Panc1 (cell line): ENCODE data around the gene EZH2. TPM values are rescaled to one million over a fixed set of nuclear protein-coding genes. Genes with fewer than 3 reads are reported as not detected.

Experiments
- ATAC-seq: fragments of 200-7000 bp; cut with Tn5 transposase; 2 replicates; pipeline ENCODE4 v1.9.1; 2020; ENCODE audit warnings: mild to moderate bottlenecking, moderate library complexity
- BruUV-seq: library from RNA; stranded (reverse); fragments of 400-500 nt; replicated peaks from 2 replicates; lab custom pipeline; 2021; lab: Mats Ljungman, UMichigan
- CTCF ChIA-PET: fragments of 300-600 bp; sonication (Branson Sonifier 250); formaldehyde crosslinking; loops from one replicate; lab custom pipeline; 2022; ENCODE audit warnings: antibody characterized with exemption; lab: Charles Lee
- POLR2A ChIA-PET: fragments of 300-600 bp; sonication (Branson Sonifier 250); formaldehyde crosslinking; loops from one replicate; lab custom pipeline; 2022; ENCODE audit warnings: antibody characterized with exemption; lab: Charles Lee
- DNase-seq: peaks from one replicate; pipeline ENCODE4 v3.0.0-alpha.2; 2010; ENCODE audit warnings: low read depth, low spot score
- H3K27ac ChIP-seq: 2 replicates; pipeline ENCODE4 v1.5.1; 2011; ENCODE audit warnings: mild to moderate bottlenecking, low read length, inconsistent platforms
- H3K27me3 ChIP-seq: fragments of 200-500 bp; sonication (Bioruptor generic); 2 replicates; pipeline ENCODE4 v1.6.0; 2014; ENCODE audit warnings: low read length, inconsistent platforms; ENCODE audit not compliant: control insufficient read depth, insufficient read depth
- H3K36me3 ChIP-seq: fragments of 200-500 bp; sonication (Bioruptor generic); 2 replicates; pipeline ENCODE4 v1.5.1; 2014; ENCODE audit warnings: inconsistent platforms, mild to moderate bottlenecking, low read length, moderate library complexity; ENCODE audit not compliant: control insufficient read depth, insufficient read depth
- H3K4me1 ChIP-seq: 2 replicates; pipeline ENCODE4 v1.5.1; 2011; ENCODE audit warnings: inconsistent platforms, mild to moderate bottlenecking, low read length, moderate library complexity; ENCODE audit not compliant: control insufficient read depth, insufficient read depth
- H3K4me3 ChIP-seq, 2 experiments: 2 replicates each; pipeline ENCODE4 v1.5.1; 2011 to 2012; ENCODE audit warnings: low read depth in 2 of 2, low read length in 2 of 2, mild to moderate bottlenecking in 2 of 2, inconsistent platforms in 1 of 2, moderate library complexity in 1 of 2
- H3K9me3 ChIP-seq: fragments of 200-500 bp; sonication (Bioruptor generic); 2 replicates; pipeline ENCODE4 v1.5.1; 2014; ENCODE audit warnings: low read depth, mild to moderate bottlenecking, inconsistent platforms, low read length, moderate library complexity; ENCODE audit not compliant: control insufficient read depth, insufficient read depth
- CTCF ChIP-seq: fragments of 450-650 bp; IDR thresholded peaks from 2 replicates; pipeline ENCODE4 v1.5.1; 2017; ENCODE audit warnings: mild to moderate bottlenecking
- POLR2AphosphoS5 ChIP-seq: IDR thresholded peaks from 2 replicates; pipeline ENCODE4 v1.6.1; 2012; ENCODE audit warnings: mild to moderate bottlenecking, low read depth, low read length, moderate library complexity
- REST ChIP-seq, 2 experiments: IDR thresholded peaks; 2 replicates each; pipeline ENCODE4 v1.6.1; 2011 to 2012; ENCODE audit warnings: low read depth in 2 of 2, control low read depth in 1 of 2, low read length in 1 of 2, mild to moderate bottlenecking in 1 of 2, moderate library complexity in 1 of 2; ENCODE audit not compliant: insufficient read depth in 1 of 2
- SIN3A ChIP-seq: IDR thresholded peaks from 2 replicates; pipeline ENCODE4 v1.6.1; 2012; ENCODE audit warnings: low read depth, mild to moderate bottlenecking, low read length, moderate library complexity, borderline replicate concordance; ENCODE audit not compliant: insufficient read depth
- TCF7L2 ChIP-seq: IDR thresholded peaks from 2 replicates; pipeline ENCODE4 v1.6.1; 2011; ENCODE audit warnings: mild to moderate bottlenecking, low read depth, low read length, inconsistent platforms
- in situ Hi-C: cut with HindIII; loops from 2 replicates; pipeline ENCODE4 v1.10.0; 2016; ENCODE audit warnings: low sequenced_read_pairs, low pct_unique_long_range_greater_than_20kb
- intact Hi-C: fragments of 100-400 bp; cut with micrococcal nuclease; formaldehyde crosslinking; loops from one replicate; pipeline ENCODE4 v1.10.0; 2022; ENCODE audit not compliant: unreplicated experiment
- total RNA-seq: library from RNA; stranded (reverse); gene quantifications from one replicate; pipeline ENCODE4 v1.2.1, GENCODE V29; 2021; ENCODE audit not compliant: unreplicated experiment

The EZH2 gene
- total RNA-seq, 1 experiment from 2014 or later, result 38.3 TPM

GRCh38 chr7:148773334-148773733 is 110.8 kb downstream of the EZH2 start:
- in situ Hi-C loops (no loop called here), intact Hi-C loops (no loop called here)
- CTCF ChIA-PET, result no interaction called here
- TF ChIP-seq SIN3A (no peak), CTCF (no peak), REST (IDR thresholded peaks at IDR 0.05; ENCODE audit: insufficient read depth in 1 of 2, low read depth in 2 of 2, low read length in 1 of 2) (no peak), POLR2AphosphoS5 (no peak), TCF7L2 (no peak)
- peaks cover 3% of the 10 kb centered on the region; the same call in 1 of the 2 replicates for H3K36me3 ChIP-seq
- DNase-seq (no peak), ATAC-seq (no peak)
- POLR2A ChIA-PET, result interaction anchor here (0.5 kb wide), 1 partner anchor 52 kb away, joined by 5 read pairs; no protein-coding TSS in a partner anchor
- no peak overlapping the region for H3K4me3 ChIP-seq
- H3K27ac ChIP-seq, result no peak overlapping the region
- no peaks in the 10 kb centered on the region for H3K27me3 ChIP-seq
- H3K4me1 ChIP-seq, result no peaks in the 10 kb centered on the region
- no TSS peak for BruUV-seq
- no peaks in the 10 kb centered on the region for H3K9me3 ChIP-seq

- BruUV-seq, result no TSS peak
- no peaks in the 10 kb centered on the region for H3K4me1 ChIP-seq
- ATAC-seq (peak; percentile 91), DNase-seq (peak; percentile 96)
- no peaks in the 10 kb centered on the region for H3K27me3 ChIP-seq
- CTCF ChIA-PET, result no interaction called here
- H3K27ac ChIP-seq, result no peak overlapping the region
- H3K4me3 ChIP-seq, result no peak overlapping the region
- POLR2A ChIA-PET, result no interaction called here
- H3K36me3 ChIP-seq, result peaks cover 5% of the 10 kb centered on the region; the same call in 1 of the 2 replicates
- in situ Hi-C loops, result no loop called here
- intact Hi-C loops, result no loop called here
- no peak for TF ChIP-seq TCF7L2
- TF ChIP-seq POLR2AphosphoS5, result no peak
- no peaks in the 10 kb centered on the region for H3K9me3 ChIP-seq
Observed at GRCh38 chr7:148772297-148773089, 111.6 kb downstream of the EZH2 start.

- H3K36me3 ChIP-seq, result peaks cover 13% of the 10 kb centered on the region; the same call in 1 of the 2 replicates
- in situ Hi-C loops (no loop called here), intact Hi-C loops (no loop called here)
- TF ChIP-seq SIN3A (no peak), POLR2AphosphoS5 (no peak), TCF7L2 (no peak), CTCF (no peak), REST (IDR thresholded peaks at IDR 0.05; ENCODE audit: insufficient read depth in 1 of 2, low read depth in 2 of 2, low read length in 1 of 2) (no peak)
- no peaks in the 10 kb centered on the region for H3K4me1 ChIP-seq
- H3K27ac ChIP-seq, result no peak overlapping the region
- no peak overlapping the region for H3K4me3 ChIP-seq
- ChIA-PET POLR2A (no interaction called here), CTCF (no interaction called here)
- DNase-seq (no peak), ATAC-seq (no peak)
- no peaks in the 10 kb centered on the region for H3K27me3 ChIP-seq
- no peaks in the 10 kb centered on the region for H3K9me3 ChIP-seq
- BruUV-seq, result no TSS peak
Observed at GRCh38 chr7:148770004-148770403, 114.1 kb downstream of the EZH2 start.
